Measurements from ENCODE around the gene MDM4.
"Not testable (repeated sequence)": the region's sequence is repeated elsewhere in the genome, so short reads cannot be mapped to it uniquely, and the experiment has no call there.

MDM4 gene

GRCh38 chr1:204567071-204567470, 50.9 kb downstream of the MDM4 start:
- Mint-ChIP-seq H3K9me3 (no peaks in the 10 kb centered on the region), H3K4me3 (no peak overlapping the region), H3K27me3 (no peaks in the 10 kb centered on the region), H3K36me3 (ENCODE audit: low read depth) (peaks cover 95% of the 10 kb centered on the region), H3K4me1 (ENCODE audit: low read depth) (no peaks in the 10 kb centered on the region), H3K27ac (no peak overlapping the region)
- intact Hi-C loops (cut with micrococcal nuclease): loop anchor here (2.0 to 5.0 kb wide), 2 partner anchors 195 to 240 kb away; no protein-coding TSS in a partner anchor

- intact Hi-C loops (cut with micrococcal nuclease): loop anchor here (5.0 kb wide), 1 partner anchor 194 kb away; no protein-coding TSS in a partner anchor
These were observed 52.5 kb downstream of the MDM4 start for GRCh38 chr1:204568576-204569315.

GRCh38 chr1:204569478-204569877, 53.3 kb downstream of the MDM4 start:
- Mint-ChIP-seq H3K9me3 (no peaks in the 10 kb centered on the region), H3K4me1 (ENCODE audit: low read depth) (no peaks in the 10 kb centered on the region), H3K27ac (no peak overlapping the region), H3K4me3 (no peak overlapping the region), H3K27me3 (no peaks in the 10 kb centered on the region), H3K36me3 (ENCODE audit: low read depth) (peaks cover 95% of the 10 kb centered on the region)
- intact Hi-C loops (cut with micrococcal nuclease): loop anchor here (5.0 kb wide), 1 partner anchor 193 kb away; no protein-coding TSS in a partner anchor

More at GRCh38 chr1:204568576-204569315, 52.5 kb downstream of the MDM4 start:
- no peaks in the 10 kb centered on the region for H3K27me3 Mint-ChIP-seq
- no peaks in the 10 kb centered on the region for H3K9me3 Mint-ChIP-seq
- H3K36me3 Mint-ChIP-seq (ENCODE audit: low read depth): peaks cover 95% of the 10 kb centered on the region
- no peak overlapping the region for H3K27ac Mint-ChIP-seq
- no peak overlapping the region for H3K4me3 Mint-ChIP-seq
- H3K4me1 Mint-ChIP-seq (ENCODE audit: low read depth): no peaks in the 10 kb centered on the region

DNA sequence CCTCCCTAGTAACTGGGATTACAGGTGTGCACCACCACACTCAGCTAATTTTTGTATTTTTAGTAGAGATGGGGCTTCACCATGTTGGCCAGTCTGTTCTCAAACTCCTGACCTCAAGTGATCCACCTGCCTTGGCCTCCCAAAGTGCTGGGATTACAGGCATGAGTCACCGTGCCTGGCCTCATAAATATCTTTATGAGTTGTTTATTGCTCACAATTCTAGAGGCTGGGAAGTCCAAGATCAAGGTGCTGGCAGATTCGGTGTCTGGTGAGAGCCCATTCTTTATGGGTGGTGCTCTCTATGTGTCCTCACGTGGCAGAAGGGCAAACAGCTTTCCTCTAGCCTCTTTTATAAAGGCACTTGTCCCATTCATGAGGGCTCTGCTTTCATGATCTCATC, 53.8 kb downstream of the MDM4 start:
- H3K4me3 Mint-ChIP-seq; H3K27ac Mint-ChIP-seq; H3K4me1 Mint-ChIP-seq (ENCODE audit: low read depth); H3K9me3 Mint-ChIP-seq; intact Hi-C loops (cut with micrococcal nuclease); H3K27me3 Mint-ChIP-seq: not testable (repeated sequence)
- peaks cover 95% of the 10 kb centered on the region for H3K36me3 Mint-ChIP-seq (ENCODE audit: low read depth)

DNA sequence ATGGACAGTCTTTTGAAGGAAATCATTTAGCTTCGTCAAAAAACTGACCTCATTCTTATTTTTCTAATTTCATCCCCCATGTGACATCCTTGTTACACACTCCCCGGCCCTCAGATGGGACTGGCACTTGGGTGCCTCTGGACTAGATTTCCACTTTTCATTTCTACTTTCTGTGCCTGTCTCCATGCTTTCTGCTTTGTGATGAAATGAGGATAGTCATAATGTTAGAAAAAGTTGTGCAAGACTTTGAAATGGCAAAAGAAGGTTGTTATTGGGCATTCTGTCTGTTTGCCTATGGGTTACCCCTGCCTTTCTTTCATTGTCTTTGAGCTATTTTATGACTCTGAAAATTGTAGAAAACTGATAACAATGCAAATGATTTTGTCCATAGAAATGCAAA, 54.9 kb downstream of the MDM4 start:
- Mint-ChIP-seq H3K36me3 (ENCODE audit: low read depth) (peaks cover 91% of the 10 kb centered on the region), H3K4me1 (ENCODE audit: low read depth) (no peaks in the 10 kb centered on the region), H3K27me3 (no peaks in the 10 kb centered on the region), H3K4me3 (no peak overlapping the region), H3K27ac (no peak overlapping the region), H3K9me3 (no peaks in the 10 kb centered on the region)
- intact Hi-C loops (cut with micrococcal nuclease): no loop called here

DNA sequence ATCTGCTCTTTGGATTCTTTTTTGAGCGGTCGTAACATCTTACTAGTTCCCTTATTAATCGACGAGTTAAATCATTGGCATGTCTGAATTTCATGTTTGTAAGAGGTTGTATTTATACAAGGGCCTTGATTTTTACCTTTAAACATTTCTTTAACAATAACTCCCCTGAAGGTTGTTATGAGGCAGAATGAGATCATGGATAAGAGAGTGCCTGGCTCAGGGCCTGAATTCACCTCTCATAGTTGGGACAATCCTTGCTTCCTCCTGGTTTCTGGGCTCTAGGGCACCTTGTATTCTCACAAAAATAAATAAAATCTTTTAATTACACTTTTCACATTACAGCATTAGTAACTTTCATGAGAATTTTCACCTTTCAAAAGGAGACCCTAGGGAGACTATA, 55.4 kb downstream of the MDM4 start:
- Mint-ChIP-seq H3K27ac (no peak overlapping the region), H3K27me3 (no peaks in the 10 kb centered on the region), H3K4me1 (ENCODE audit: low read depth) (no peaks in the 10 kb centered on the region), H3K36me3 (ENCODE audit: low read depth) (peaks cover 91% of the 10 kb centered on the region), H3K9me3 (no peaks in the 10 kb centered on the region), H3K4me3 (no peak overlapping the region)
- intact Hi-C loops (cut with micrococcal nuclease): no loop called here

DNA sequence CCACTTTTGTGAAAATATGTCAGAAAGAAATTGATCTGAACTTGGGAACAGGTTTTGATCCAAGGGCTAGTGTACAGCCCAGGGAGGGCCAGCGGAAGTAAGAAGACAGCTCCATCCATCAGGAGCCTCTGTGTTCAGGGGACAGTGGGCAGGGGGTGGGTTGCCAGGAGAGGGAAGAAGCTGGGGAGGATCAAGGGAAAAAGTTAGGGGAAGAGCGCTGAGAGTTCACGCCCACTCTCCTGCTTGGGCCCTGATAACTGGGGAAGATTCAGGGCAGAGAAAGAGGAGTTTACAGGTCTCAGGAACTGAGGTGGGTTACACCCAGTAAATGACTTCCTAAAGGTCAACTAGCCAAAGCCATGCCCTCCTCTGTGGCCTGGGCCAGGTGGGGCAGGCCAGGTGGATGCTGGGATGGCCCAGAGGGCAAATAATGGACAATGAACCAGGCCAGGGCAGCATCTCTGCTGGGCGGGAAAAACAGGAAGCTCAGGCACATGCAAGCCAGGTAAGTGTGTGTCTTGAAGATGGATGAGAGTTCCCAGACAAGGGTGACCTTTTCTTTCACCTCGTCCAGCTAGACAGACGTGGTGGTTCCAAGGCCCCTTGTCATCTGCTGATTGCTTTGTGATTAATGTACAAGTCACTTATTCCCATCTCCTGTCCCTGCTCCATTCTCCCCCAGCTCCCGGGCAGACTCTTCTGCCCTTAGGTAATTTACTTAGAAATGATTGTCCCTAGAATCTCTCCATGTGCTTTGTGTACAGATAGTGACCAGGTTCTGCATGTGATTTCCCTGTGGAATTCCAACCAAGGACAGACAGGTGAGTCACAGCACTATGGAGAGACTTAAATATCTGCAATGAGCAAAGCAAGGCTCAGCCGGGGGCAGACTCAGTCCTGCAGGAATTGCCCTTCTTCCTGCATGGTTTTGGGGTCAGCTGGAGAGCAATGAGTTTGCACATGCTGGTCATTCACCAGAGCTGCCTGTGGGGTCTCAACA, 57.0 kb downstream of the MDM4 start:
- Mint-ChIP-seq H3K9me3 (no peaks in the 10 kb centered on the region), H3K4me1 (ENCODE audit: low read depth) (peaks cover 5% of the 10 kb centered on the region), H3K36me3 (ENCODE audit: low read depth) (peaks cover 79% of the 10 kb centered on the region), H3K27me3 (no peaks in the 10 kb centered on the region), H3K4me3 (no peak overlapping the region), H3K27ac (no peak overlapping the region)
- intact Hi-C loops (cut with micrococcal nuclease): no loop called here

GRCh38 chr1:204574016-204574864, 58.0 kb downstream of the MDM4 start:
- Mint-ChIP-seq H3K27ac (no peak overlapping the region), H3K36me3 (ENCODE audit: low read depth) (peaks cover 68% of the 10 kb centered on the region), H3K4me3 (no peak overlapping the region), H3K27me3 (no peaks in the 10 kb centered on the region), H3K4me1 (ENCODE audit: low read depth) (peaks cover 15% of the 10 kb centered on the region), H3K9me3 (no peaks in the 10 kb centered on the region)
- intact Hi-C loops (cut with micrococcal nuclease): no loop called here

DNA sequence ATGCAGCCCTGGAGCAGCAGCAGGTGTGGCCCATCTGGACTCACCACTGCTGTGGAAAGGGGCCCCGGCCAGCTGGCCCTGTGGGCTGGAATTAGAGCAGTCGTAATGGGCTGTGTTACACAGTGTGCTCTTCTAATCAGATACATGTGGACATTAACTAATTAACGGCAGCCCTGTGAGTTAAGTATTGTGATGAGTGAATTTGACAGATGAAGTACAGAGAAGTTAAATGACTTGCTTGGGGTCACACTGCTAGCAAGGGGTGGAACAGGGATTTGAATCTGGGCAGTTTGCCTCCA, 58.6 kb downstream of the MDM4 start:
- intact Hi-C loops (cut with micrococcal nuclease): no loop called here
- Mint-ChIP-seq H3K4me1 (ENCODE audit: low read depth) (peaks cover 16% of the 10 kb centered on the region), H3K4me3 (no peak overlapping the region), H3K27ac (no peak overlapping the region), H3K9me3 (no peaks in the 10 kb centered on the region), H3K36me3 (ENCODE audit: low read depth) (peaks cover 66% of the 10 kb centered on the region), H3K27me3 (no peaks in the 10 kb centered on the region)

DNA sequence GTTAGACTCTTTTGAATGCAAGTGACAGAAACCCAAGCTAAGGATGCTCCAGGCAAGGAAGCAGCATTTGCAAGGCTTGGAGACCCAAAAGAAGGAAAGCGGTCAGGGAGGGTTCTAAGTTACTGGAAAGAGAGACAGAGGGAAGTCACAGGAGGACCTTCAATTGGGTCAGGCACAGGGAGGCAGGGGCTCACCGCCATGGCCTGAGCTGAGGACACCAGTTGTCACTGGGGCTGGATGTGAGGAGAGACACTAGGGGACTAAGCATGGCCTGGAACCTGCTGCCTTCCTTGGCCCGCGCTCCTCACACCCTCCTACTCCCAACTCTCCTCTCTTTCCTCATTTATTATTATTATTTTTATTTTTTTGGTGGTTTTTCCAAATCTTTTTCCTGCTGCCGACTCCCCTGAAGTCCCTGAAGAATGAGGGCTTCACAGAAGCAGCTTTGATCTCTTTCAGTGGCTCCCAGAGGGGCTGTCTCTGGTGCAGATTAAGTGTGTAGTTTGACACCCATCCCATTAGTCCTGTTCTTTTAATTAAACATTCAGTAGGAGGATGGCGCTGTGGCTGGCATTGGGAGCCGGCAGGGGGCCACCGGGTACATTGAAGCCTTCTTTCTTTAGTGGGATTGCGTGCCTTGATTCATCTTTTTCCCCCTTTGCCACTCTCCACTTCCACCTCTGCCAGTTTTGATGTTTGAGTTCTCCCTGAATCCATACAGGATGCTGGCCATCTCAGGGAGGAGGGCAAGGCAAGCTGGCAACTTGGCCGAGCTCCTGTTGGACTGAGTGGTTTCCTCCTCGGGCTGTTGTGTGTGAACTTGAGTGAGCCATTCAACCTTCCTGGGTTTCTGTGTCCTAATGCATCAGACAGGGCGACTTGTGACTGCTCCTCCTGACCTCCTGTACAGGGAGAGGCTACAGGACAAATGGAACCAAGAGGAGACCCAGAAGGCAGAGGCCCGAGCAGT, 59.3 kb downstream of the MDM4 start:
- Mint-ChIP-seq H3K36me3 (ENCODE audit: low read depth) (peaks cover 66% of the 10 kb centered on the region), H3K4me1 (ENCODE audit: low read depth) (peaks cover 16% of the 10 kb centered on the region), H3K27ac (no peak overlapping the region), H3K4me3 (no peak overlapping the region), H3K27me3 (no peaks in the 10 kb centered on the region), H3K9me3 (no peaks in the 10 kb centered on the region)
- intact Hi-C loops (cut with micrococcal nuclease): no loop called here

- H3K36me3 Mint-ChIP-seq (ENCODE audit: low read depth): peaks cover 61% of the 10 kb centered on the region
These were observed 60.2 kb downstream of the MDM4 start for GRCh38 chr1:204576422-204576821.

GRCh38 chr1:204577794-204578478, 61.7 kb downstream of the MDM4 start:
- Mint-ChIP-seq H3K27ac (no peak overlapping the region), H3K36me3 (ENCODE audit: low read depth) (peaks cover 59% of the 10 kb centered on the region), H3K27me3 (no peaks in the 10 kb centered on the region), H3K4me3 (no peak overlapping the region), H3K9me3 (no peaks in the 10 kb centered on the region), H3K4me1 (ENCODE audit: low read depth) (peaks cover 16% of the 10 kb centered on the region)
- intact Hi-C loops (cut with micrococcal nuclease): no loop called here

More at GRCh38 chr1:204576422-204576821, 60.2 kb downstream of the MDM4 start:
- no peak overlapping the region for H3K27ac Mint-ChIP-seq
- no peaks in the 10 kb centered on the region for H3K9me3 Mint-ChIP-seq
- peaks cover 16% of the 10 kb centered on the region for H3K4me1 Mint-ChIP-seq (ENCODE audit: low read depth)
- H3K4me3 Mint-ChIP-seq: no peak overlapping the region
- no peaks in the 10 kb centered on the region for H3K27me3 Mint-ChIP-seq
- intact Hi-C loops (cut with micrococcal nuclease): no loop called here
